Measurements from ENCODE around the gene NETO1. TPM values are rescaled to one million over a fixed set of nuclear protein-coding genes. Genes with fewer than 3 reads are reported as not detected.

The NETO1 gene
- total RNA-seq, 2 experiments from 2014 or later = not detected

- CTCF ChIA-PET (ENCODE audit: unreplicated experiment) = no interaction called here
- Histone ChIP-seq H3K9me3 (ENCODE audit: low read length) (no peaks in the 10 kb centered on the region), H2AFZ (ENCODE audit: low read length) (no peak overlapping the region), H4K20me1 (ENCODE audit: insufficient read depth, low read length) (no peaks in the 10 kb centered on the region), H3K9me2 (ENCODE audit: insufficient read depth, low read length) (no peaks in the 10 kb centered on the region), H3K4me2 (ENCODE audit: low read length) (no peak overlapping the region), H3K27ac (ENCODE audit: low read depth, low read length, poor library complexity, severe bottlenecking) (no peak overlapping the region), H3K4me3 (ENCODE audit: low read depth, low read length, poor library complexity, severe bottlenecking) (no peak overlapping the region), H3K4me1 (ENCODE audit: insufficient read depth, low read length, poor library complexity, severe bottlenecking) (no peaks in the 10 kb centered on the region), H3K79me2 (ENCODE audit: insufficient read depth, low read depth, low read length) (no peaks in the 10 kb centered on the region), H3K36me3 (ENCODE audit: insufficient read depth, low read length) (no peaks in the 10 kb centered on the region)
- no peak for TF ChIP-seq CTCF (conservative IDR thresholded peaks at IDR 0.05; ENCODE audit: low read length)
- TF ChIP-seq EZH2phosphoT487 (IDR thresholded peaks at IDR 0.05; ENCODE audit: borderline replicate concordance, low read depth, low read length) = no peak
- intact Hi-C loops (cut with micrococcal nuclease; ENCODE audit: unreplicated experiment) = no loop called here
- no peak for DNase-seq (ENCODE audit: low spot score)
- POLR2A ChIA-PET = no interaction called here
- BruUV-seq (replicated peaks) = no TSS peak
These were observed 664 bp downstream of the NETO1 start for GRCh38 chr18:72866901-72867745.

- no peak for DNase-seq (ENCODE audit: low spot score)
- no peaks in the 10 kb centered on the region for H3K9me3 ChIP-seq (ENCODE audit: low read length)
- H3K79me2 ChIP-seq (ENCODE audit: insufficient read depth, low read depth, low read length) = no peaks in the 10 kb centered on the region
- H2AFZ ChIP-seq (ENCODE audit: low read length) = no peak overlapping the region
- CTCF ChIA-PET (ENCODE audit: unreplicated experiment) = no interaction called here
- no peak overlapping the region for H3K27ac ChIP-seq (ENCODE audit: low read depth, low read length, poor library complexity, severe bottlenecking)
- no peak overlapping the region for H3K4me3 ChIP-seq (ENCODE audit: low read depth, low read length, poor library complexity, severe bottlenecking)
- no peaks in the 10 kb centered on the region for H4K20me1 ChIP-seq (ENCODE audit: insufficient read depth, low read length)
- BruUV-seq (replicated peaks) = no TSS peak
- no peaks in the 10 kb centered on the region for H3K36me3 ChIP-seq (ENCODE audit: insufficient read depth, low read length)
- no peaks in the 10 kb centered on the region for H3K9me2 ChIP-seq (ENCODE audit: insufficient read depth, low read length)
- POLR2A ChIA-PET = no interaction called here
- TF ChIP-seq EZH2phosphoT487 (IDR thresholded peaks at IDR 0.05; ENCODE audit: borderline replicate concordance, low read depth, low read length) (no peak), CTCF (conservative IDR thresholded peaks at IDR 0.05; ENCODE audit: low read length) (no peak)
- no peak overlapping the region for H3K4me2 ChIP-seq (ENCODE audit: low read length)
- no peaks in the 10 kb centered on the region for H3K4me1 ChIP-seq (ENCODE audit: insufficient read depth, low read length, poor library complexity, severe bottlenecking)
- intact Hi-C loops (cut with micrococcal nuclease; ENCODE audit: unreplicated experiment) = no loop called here
These were observed 1.3 kb downstream of the NETO1 start for GRCh38 chr18:72866442-72866900.

GRCh38 chr18:72863754-72864153 is 4.0 kb downstream of the NETO1 start:
- CTCF ChIA-PET (ENCODE audit: unreplicated experiment) = no interaction called here
- DNase-seq (ENCODE audit: low spot score) = no peak
- intact Hi-C loops (cut with micrococcal nuclease; ENCODE audit: unreplicated experiment) = no loop called here

More at GRCh38 chr18:72863754-72864153, 4.0 kb downstream of the NETO1 start:
- H3K9me3 ChIP-seq (ENCODE audit: low read length) = no peaks in the 10 kb centered on the region
- no TSS peak for BruUV-seq (replicated peaks)
- H3K36me3 ChIP-seq (ENCODE audit: insufficient read depth, low read length) = no peaks in the 10 kb centered on the region
- no peak overlapping the region for H3K27ac ChIP-seq (ENCODE audit: low read depth, low read length, poor library complexity, severe bottlenecking)
- no peak overlapping the region for H2AFZ ChIP-seq (ENCODE audit: low read length)
- H3K9me2 ChIP-seq (ENCODE audit: insufficient read depth, low read length) = no peaks in the 10 kb centered on the region
- no peak overlapping the region for H3K4me3 ChIP-seq (ENCODE audit: low read depth, low read length, poor library complexity, severe bottlenecking)
- TF ChIP-seq CTCF (conservative IDR thresholded peaks at IDR 0.05; ENCODE audit: low read length) (no peak), EZH2phosphoT487 (IDR thresholded peaks at IDR 0.05; ENCODE audit: borderline replicate concordance, low read depth, low read length) (no peak)
- no peaks in the 10 kb centered on the region for H3K4me1 ChIP-seq (ENCODE audit: insufficient read depth, low read length, poor library complexity, severe bottlenecking)
- H4K20me1 ChIP-seq (ENCODE audit: insufficient read depth, low read length) = no peaks in the 10 kb centered on the region
- no peaks in the 10 kb centered on the region for H3K79me2 ChIP-seq (ENCODE audit: insufficient read depth, low read depth, low read length)
- no peak overlapping the region for H3K4me2 ChIP-seq (ENCODE audit: low read length)
- POLR2A ChIA-PET = no interaction called here
